ENCODE results near the gene ERBB4.
"Not testable (repeated sequence)": the region's sequence is repeated elsewhere in the genome, so short reads cannot be mapped to it uniquely, and the experiment has no call there.

ERBB4 gene

GRCh38 chr2:212013626-212014025, 525.0 kb downstream of the ERBB4 start:
- no peak for DNase-seq (ENCODE audit: low read depth in 2 of 2)

GRCh38 chr2:212010305-212010704, 528.3 kb downstream of the ERBB4 start:
- DNase-seq (ENCODE audit: low read depth in 2 of 2): not testable (repeated sequence)

GRCh38 chr2:212007972-212008371, 530.6 kb downstream of the ERBB4 start:
- no peak for DNase-seq (ENCODE audit: low read depth in 2 of 2)

- DNase-seq (ENCODE audit: low read depth in 2 of 2): no peak
Observed at GRCh38 chr2:212005085-212005671, 533.4 kb downstream of the ERBB4 start.

- no peak for DNase-seq (ENCODE audit: low read depth in 2 of 2)
Observed at GRCh38 chr2:212001325-212001724, 537.3 kb downstream of the ERBB4 start.

- no peak for DNase-seq (ENCODE audit: low read depth in 2 of 2)
Observed at GRCh38 chr2:211996857-211997256, 541.7 kb downstream of the ERBB4 start.

GRCh38 chr2:211994806-211995205, 543.8 kb downstream of the ERBB4 start:
- DNase-seq (ENCODE audit: low read depth in 2 of 2): no peak

GRCh38 chr2:211990335-211990734, 548.3 kb downstream of the ERBB4 start:
- no peak for DNase-seq (ENCODE audit: low read depth in 2 of 2)

GRCh38 chr2:211986313-211986712, 552.3 kb downstream of the ERBB4 start:
- no peak for DNase-seq (ENCODE audit: low read depth in 2 of 2)

- DNase-seq (ENCODE audit: low read depth in 2 of 2): no peak
Observed at GRCh38 chr2:211985393-211985792, 553.2 kb downstream of the ERBB4 start.

GRCh38 chr2:211982162-211982561, 556.4 kb downstream of the ERBB4 start:
- DNase-seq (ENCODE audit: low read depth in 2 of 2): no peak

- no peak for DNase-seq (ENCODE audit: low read depth in 2 of 2)
Observed at GRCh38 chr2:211981451-211981850, 557.2 kb downstream of the ERBB4 start.

GRCh38 chr2:211976076-211976475, 562.5 kb downstream of the ERBB4 start:
- no peak for DNase-seq (ENCODE audit: low read depth in 2 of 2)

- no peak for DNase-seq (ENCODE audit: low read depth in 2 of 2)
Observed at GRCh38 chr2:211967234-211967633, 571.4 kb downstream of the ERBB4 start.

- DNase-seq (ENCODE audit: low read depth in 2 of 2): no peak
Observed at GRCh38 chr2:211963969-211964368, 574.6 kb downstream of the ERBB4 start.

- DNase-seq (ENCODE audit: low read depth in 2 of 2): no peak
Observed at GRCh38 chr2:211957799-211958198, 580.8 kb downstream of the ERBB4 start.

- no peak for DNase-seq (ENCODE audit: low read depth in 2 of 2)
Observed at GRCh38 chr2:211955648-211956047, 583.0 kb downstream of the ERBB4 start.

- no peak for DNase-seq (ENCODE audit: low read depth in 2 of 2)
Observed at GRCh38 chr2:211948932-211949331, 589.7 kb downstream of the ERBB4 start.

GRCh38 chr2:211946960-211947359, 591.6 kb downstream of the ERBB4 start:
- DNase-seq (ENCODE audit: low read depth in 2 of 2): no peak

GRCh38 chr2:211944572-211944971, 594.0 kb downstream of the ERBB4 start:
- no peak for DNase-seq (ENCODE audit: low read depth in 2 of 2)

GRCh38 chr2:211942153-211942552, 596.4 kb downstream of the ERBB4 start:
- DNase-seq (ENCODE audit: low read depth in 2 of 2): no peak

GRCh38 chr2:211941216-211941747, 597.3 kb downstream of the ERBB4 start:
- DNase-seq (ENCODE audit: low read depth in 2 of 2): no peak

- no peak for DNase-seq (ENCODE audit: low read depth in 2 of 2)
Observed at GRCh38 chr2:211939177-211939576, 599.4 kb downstream of the ERBB4 start.

- DNase-seq (ENCODE audit: low read depth in 2 of 2): no peak
Observed at GRCh38 chr2:211934811-211935210, 603.8 kb downstream of the ERBB4 start.
